SH-SY5Y (cell line): ENCODE measurements around the gene C4BPA.

Source experiments
- GATA2 ChIP-seq: IDR thresholded peaks from 2 replicates; pipeline ENCODE4 v1.6.1; 2011; ENCODE audit warnings: mild to moderate bottlenecking, low read depth, low read length
- GATA3 ChIP-seq: IDR thresholded peaks from 2 replicates; pipeline ENCODE4 v1.6.1; 2011; ENCODE audit warnings: low read depth, mild to moderate bottlenecking, low read length, moderate library complexity

GRCh38 chr1:207085887-207086286, 18.1 kb upstream of the C4BPA start:
- no peak for TF ChIP-seq GATA2
- no peak for TF ChIP-seq GATA3
